ENCODE results near the gene RHPN2.
A peak's percentile ranks its signal among the peaks of the same experiment; 100 is the strongest.

The RHPN2 gene

DNA sequence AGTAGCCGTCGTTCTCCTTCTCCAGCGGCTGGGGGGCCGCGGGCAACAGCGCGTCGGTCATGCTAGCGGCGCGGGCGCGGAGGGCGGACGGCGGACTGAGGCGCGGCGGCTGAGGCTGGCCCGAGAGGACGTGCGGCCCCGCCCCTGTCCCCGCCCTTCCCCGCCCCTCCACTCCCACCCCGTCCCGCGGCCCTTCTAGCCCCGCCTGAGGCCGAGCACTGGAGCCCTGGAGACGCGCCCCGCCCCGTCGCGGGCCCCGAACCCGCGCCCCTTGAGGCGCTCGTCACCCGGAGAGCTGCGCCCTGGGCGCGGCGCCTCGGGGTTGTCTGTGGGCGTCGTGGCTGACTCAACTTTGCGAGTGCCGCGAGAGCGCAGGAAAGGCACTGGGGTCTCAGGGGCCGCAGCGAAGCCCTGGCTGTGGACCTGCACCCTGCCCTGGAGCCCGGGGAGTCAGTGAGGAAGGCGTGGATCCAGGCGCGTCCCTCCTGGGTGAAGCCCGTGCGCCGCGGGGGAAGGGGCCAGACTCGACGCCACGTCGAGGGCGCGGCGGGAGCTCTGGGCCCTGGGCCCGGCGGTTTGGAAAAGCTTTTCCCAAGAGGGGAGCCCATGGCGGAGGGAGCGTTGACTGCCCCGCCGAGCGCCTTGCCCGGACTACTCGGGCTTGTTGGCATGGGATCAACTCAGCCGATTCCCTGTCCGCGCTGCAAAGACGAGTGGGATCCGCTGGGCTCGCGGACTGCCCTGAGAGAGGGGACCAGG, at the start of gene RHPN2:
RHPN2 (minus strand) TSS at position 97 of the 759 bp plus-strand sequence; CDS start at position 61, 36 bp downstream.
- DNase-seq, result peak; percentile 56

GRCh38 chr19:33114312-33114711, 49.6 kb upstream of the RHPN2 start:
- no peak for DNase-seq

GRCh38 chr19:33111587-33111986, 46.9 kb upstream of the RHPN2 start:
- DNase-seq, result no peak

- DNase-seq, result no peak
These were observed 45.6 kb upstream of the RHPN2 start for GRCh38 chr19:33110137-33110910.

GRCh38 chr19:33108161-33108560, 43.5 kb upstream of the RHPN2 start:
- DNase-seq, result no peak

GRCh38 chr19:33102893-33103292, 38.2 kb upstream of the RHPN2 start:
- DNase-seq, result no peak

DNA sequence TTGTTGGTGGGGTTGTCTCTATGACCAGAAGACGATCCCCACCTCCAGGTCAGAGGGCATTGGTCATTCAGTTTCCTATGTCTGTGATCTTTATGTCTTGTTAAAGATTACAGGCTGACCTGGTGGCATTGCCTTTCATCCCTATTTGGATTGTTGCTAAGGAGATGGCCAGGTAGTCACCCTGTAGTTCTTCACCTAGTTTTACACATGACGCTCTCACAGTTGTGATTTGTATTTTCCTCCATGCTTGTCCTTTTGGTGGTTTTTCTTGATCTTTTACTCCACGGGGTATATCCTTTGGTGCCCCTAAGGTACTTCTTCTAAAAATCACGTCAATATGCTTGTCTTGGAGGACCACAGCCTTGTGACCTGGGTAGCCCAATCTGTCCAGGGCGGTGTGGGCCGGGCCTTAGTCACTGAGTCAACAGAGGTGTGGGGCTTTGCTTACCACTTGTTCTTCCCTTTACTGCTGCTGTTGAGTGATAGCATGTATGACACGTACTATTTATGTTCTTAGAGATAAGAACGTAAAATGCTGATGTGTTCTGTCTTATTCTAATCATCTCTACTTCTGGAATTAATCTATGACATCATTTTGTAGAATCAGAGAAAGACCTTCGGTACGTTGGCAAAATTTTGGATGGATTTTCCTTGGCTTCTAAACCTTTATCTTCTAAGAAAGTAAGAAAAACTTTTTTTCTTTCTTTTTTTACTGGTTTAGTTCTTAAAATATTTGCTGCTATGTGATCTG, 36.4 kb upstream of the RHPN2 start:
- no peak for DNase-seq

DNA sequence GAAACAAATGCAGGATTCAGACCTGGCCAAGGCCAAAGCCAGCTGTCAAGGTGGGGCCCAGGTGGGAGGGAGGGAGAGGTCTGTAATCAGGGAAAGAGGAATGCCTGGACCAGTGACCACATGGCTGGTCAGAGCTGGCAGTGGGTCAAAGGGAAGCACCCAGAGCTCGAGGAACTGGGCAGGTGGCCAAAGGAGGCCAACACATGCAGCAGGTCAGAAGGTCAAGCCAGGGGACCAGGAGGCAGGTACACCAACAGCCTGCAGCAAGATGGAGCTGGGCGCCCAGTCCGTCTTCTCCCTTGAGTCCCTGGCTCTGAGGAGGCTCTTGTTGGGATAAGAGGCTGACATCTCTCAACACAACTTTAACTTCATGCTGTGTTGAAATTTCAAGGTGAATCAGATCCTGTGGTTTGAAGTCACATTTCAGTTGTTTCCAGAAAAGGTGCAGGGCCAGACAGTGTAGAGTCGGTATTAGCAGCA, 33.4 kb upstream of the RHPN2 start:
- no peak for DNase-seq

- DNase-seq, result no peak
These were observed 31.3 kb upstream of the RHPN2 start for GRCh38 chr19:33096005-33096404.

GRCh38 chr19:33094436-33095067, 29.9 kb upstream of the RHPN2 start:
- DNase-seq, result no peak

DNA sequence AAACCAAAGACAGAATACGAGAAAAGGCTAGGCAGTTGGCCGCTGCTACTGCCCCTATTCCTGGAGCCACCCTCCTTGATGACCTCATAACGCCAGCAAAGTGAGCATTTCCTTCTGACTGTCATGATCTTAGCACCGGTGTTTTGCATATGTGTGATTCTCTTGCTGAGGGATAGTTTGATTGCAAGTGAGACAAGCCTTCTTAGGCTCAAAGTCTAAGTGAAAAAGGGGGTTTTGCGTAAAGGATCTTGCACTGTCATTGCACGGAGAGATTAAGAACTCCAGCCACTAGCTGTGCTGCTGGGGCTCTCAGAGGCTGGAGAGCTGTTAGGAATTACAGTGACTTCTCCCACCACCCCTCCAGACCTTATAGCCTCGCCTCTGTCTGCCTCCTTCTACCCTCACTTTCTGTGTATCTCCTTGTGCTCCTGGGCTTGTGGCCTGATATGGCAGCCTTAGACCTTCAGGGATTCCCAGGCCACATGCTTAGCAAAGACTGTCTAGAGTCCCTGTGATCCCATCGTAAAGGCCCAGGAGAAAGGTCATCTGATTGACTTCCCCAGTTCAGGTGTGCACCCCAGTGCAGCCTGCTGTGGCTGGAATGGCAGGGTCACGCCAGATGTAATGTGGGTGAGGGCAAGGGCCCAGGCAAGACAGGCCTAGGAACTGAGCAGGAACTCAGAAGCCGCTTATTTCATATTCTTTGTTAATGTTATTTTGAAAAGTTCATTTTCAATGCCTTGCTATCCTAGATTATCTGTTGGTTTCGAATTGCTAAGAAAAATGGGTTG, 28.9 kb upstream of the RHPN2 start:
- no peak for DNase-seq

GRCh38 chr19:33090179-33090578, 25.5 kb upstream of the RHPN2 start:
- no peak for DNase-seq

- DNase-seq, result no peak
These were observed 24.3 kb upstream of the RHPN2 start for GRCh38 chr19:33089010-33089409.

DNA sequence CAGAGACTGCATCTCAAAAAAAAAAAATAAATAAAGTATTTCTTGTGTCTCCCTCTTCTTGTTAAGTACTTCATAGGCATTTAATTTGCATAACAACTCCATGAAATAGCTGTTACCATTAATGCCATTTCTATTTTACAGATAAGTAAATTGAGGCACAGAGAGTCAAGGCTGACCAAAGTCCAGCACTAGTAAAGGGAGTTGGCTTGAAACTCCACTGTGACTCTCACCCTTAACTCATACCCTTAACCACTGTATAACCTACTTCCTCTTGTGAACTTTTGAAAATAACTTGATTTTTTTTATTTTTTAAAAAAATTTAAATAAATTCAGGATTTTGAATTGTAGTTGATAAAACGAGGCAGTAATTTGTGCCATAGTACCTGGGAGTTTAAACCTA, 22.3 kb upstream of the RHPN2 start:
- no peak for DNase-seq

DNA sequence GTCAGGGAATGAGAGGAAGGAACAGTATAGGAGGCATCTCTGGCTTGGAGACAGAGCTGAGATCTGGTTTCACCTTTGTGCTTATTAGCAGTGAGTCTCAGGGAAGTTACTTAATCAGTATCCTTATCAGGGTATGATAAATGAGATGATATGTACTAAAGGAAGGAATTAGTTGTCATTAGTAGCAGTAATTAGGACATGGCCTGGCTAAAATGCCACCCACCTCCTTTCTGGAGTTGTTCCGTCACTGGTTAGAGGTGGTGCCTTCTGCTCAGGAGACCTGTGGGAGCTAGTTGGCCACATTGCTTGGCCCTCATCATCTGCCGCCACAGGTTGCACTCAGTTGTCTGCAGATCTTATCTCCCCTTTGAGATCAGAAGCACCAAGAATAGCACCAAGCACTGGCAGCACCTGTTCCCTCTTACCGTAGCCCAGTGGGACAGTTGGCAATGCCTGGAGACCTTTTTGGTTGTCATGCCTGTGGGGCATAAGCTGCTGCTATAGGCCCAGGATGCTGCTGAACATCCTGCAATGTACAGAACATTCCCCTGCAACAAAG, 21.0 kb upstream of the RHPN2 start:
- no peak for DNase-seq

DNA sequence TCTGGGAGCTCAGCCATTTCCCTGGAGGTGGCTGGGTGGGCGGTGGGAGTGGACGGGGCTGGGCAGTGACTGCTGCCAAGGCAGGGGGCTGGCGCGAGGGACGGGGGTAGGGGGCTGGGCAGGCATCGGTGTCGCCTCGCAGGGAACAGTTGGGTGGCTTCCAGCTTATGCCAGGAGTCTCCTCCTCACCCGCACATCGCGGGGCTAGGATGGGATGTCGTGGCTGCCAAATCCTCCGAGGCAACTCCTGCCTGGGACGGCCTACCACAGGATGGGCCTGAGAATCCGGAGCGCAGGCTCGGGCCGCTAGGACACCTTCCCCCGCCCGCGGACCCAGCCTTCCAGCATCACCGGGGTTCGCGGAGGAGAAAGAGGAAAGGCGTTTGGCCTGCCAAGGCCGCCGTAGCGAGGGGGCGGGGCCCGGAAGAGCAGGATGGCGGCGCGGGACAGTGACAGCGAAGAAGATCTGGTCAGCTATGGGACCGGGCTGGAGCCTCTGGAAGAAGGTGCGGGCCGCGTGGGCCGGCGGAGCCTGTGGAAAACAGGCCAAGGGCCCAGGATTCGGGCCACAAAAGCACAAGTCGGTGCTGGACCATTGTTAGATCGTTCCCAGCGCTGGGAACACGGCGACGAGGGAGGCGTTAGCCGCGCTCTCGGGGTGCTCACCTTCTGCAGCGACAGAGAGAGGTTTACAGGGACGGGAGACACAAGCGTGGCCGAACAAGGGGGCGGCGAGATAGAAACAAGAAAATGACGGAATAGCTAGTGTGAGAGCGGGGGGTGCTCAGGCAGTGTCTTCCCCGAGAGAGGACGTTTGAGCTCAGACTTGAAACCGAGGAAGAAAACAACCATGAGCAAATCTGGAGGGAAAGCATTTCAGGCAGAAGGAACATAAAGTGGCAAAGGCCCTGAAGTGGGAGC, 16.3 kb upstream of the RHPN2 start, which contains the start of gene GPATCH1:
GPATCH1 (plus strand) TSS at position 421 of the 921 bp plus-strand sequence; CDS start at position 434, 13 bp downstream.
- DNase-seq, result peak; percentile 82

- no peak for DNase-seq
These were observed 10.8 kb upstream of the RHPN2 start for GRCh38 chr19:33075519-33075918.

DNA sequence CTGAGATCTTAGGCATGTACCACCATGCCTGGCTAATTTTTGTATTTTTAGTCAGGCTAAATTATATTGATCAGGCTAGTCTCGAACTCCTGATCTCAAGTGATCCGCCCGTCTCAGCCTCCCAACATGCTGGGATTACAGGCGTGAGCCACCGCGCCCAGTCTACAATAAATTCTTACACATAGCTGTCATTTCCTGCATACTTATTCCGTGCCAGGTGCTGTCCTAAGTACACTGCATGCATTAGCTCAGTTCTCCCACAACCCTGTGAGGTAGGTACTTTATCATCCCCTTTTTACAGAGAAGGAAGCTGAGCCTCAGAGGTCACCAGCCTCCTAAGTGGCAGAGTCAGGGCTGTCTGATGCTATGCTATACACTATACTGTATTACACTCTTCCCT, 7.2 kb upstream of the RHPN2 start:
- DNase-seq, result no peak

DNA sequence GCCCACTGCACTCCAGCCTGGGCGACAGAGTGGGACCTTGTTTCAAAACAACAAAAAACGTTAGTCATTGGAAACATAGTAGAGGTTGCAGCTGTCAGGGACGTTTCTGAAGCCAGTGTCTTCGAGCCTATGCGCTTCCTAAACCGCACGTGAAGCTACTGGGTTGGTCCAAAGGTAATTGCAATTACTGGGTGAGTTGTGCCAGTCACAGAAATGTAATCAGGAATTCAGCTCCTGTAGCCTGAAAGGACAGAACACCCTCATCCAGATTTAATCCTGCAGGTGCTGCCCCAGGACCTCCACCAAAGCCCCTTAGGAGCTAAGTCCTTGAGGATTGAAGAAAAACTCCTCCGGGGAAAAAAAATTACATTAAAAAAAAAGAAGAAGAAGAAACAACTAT, 2.4 kb upstream of the RHPN2 start:
- no peak for DNase-seq

GRCh38 chr19:33066543-33066942, 1.9 kb upstream of the RHPN2 start:
- no peak for DNase-seq

GRCh38 chr19:33064458-33064791, 263 bp downstream of the RHPN2 start:
- peak; percentile 23 for DNase-seq
